H1 (cell line): Measurements from ENCODE around the gene PTPRD. TPM values are rescaled to one million over a fixed set of nuclear protein-coding genes. Genes with fewer than 3 reads are reported as not detected.

ENCODE experiments used
- CREB1 ChIP-seq: IDR thresholded peaks from 2 replicates; pipeline ENCODE4 v1.6.1; 2012; ENCODE audit warnings: inconsistent platforms
- FOSL1 ChIP-seq: IDR thresholded peaks from 2 replicates; pipeline ENCODE4 v1.6.1; 2011; ENCODE audit warnings: mild to moderate bottlenecking, low read depth, low read length, moderate library complexity; ENCODE audit not compliant: insufficient read depth
- POLR2A ChIP-seq, 2 experiments: IDR thresholded peaks; 1 replicate in 1 of 2; 2 replicates in 1 of 2; pipeline ENCODE4 v1.6.1; 2011; ENCODE audit warnings: low read depth in 2 of 2, low read length in 2 of 2, mild to moderate bottlenecking in 2 of 2; ENCODE audit errors: control extremely low read depth in 1 of 2
- SUZ12 ChIP-seq: fragments of 200-600 bp; sonication (generic); IDR thresholded peaks from 2 replicates; pipeline ENCODE4 v1.6.1; 2012; ENCODE audit warnings: mild to moderate bottlenecking, inconsistent platforms, low read length, moderate library complexity, mixed read lengths
- YY1 ChIP-seq: IDR thresholded peaks from 2 replicates; pipeline ENCODE4 v1.6.1; 2011; ENCODE audit warnings: low read depth, mild to moderate bottlenecking, low read length
- polyA plus RNA-seq, 7 experiments: library from polyadenylated mRNA; depleted of rRNA in 3 of 7; stranded (reverse) in 5 of 7; unstranded in 2 of 7; fragments of >200 nt in 5 of 7; fragments of 200-250 nt in 2 of 7; gene quantifications; 1 replicate in 5 of 7; 2 replicates in 1 of 7; 4 replicates in 1 of 7; pipeline versions ENCODE4 v1.2.1 to v1.2.3, GENCODE V29; 2011 to 2013; ENCODE audit warnings: missing spikeins in 2 of 7, mixed read lengths in 2 of 7
- total RNA-seq: library from RNA; stranded (reverse); fragmentation: NEBNext Ultra II Directional; extraction: Animal tissue kit (Norgen Biotek cat#: 25700); gene quantifications from 2 replicates; pipeline ENCODE4 v1.2.1, GENCODE V29; 2021

The PTPRD gene
- total and polyA plus RNA-seq, 2 of the 8 experiments (the other 6 are each of a cell fraction or from before 2014, with no cell fraction given): 17.2 to 77.0 TPM

GRCh38 chr9:8492679-8493078 lies 2120.1 kb downstream of the PTPRD start (continued):
- TF ChIP-seq FOSL1 (no peak), CREB1 (no peak), YY1 (no peak), POLR2A (IDR thresholded peaks at IDR 0.05; ENCODE audit: control extremely low read depth in 1 of 2, low read depth in 2 of 2, low read length in 2 of 2) (no peak), SUZ12 (no peak)
